Stimulated activated effector memory CD8-positive, alpha-beta T cell treated with anti-CD3 and anti-CD28 coated beads, Interleukin-12 subunit alpha, Interleukin-12 subunit beta, amount 100 ng/mL, for 72 hours (primary cell): Measurements from ENCODE around the gene CPS1.

ENCODE experiments used
- ATAC-seq: fragments of 150-1000 bp; cut with Tn5 transposase; 2 replicates; pipeline ENCODE4 v1.10.0; 2021
- DNase-seq, 2 donors: peaks; one replicate each; pipeline ENCODE4 v3.0.0; 2021 to 2022; ENCODE audit warnings: low spot score in 2 of 2
- H3K27ac Mint-ChIP-seq: one replicate; pipeline ENCODE4 v1.8.0; 2022; ENCODE audit warnings: mild to moderate bottlenecking, mixed read lengths
- H3K36me3 Mint-ChIP-seq: one replicate; pipeline ENCODE4 v1.8.0; 2022; ENCODE audit warnings: mild to moderate bottlenecking, mixed read lengths
- H3K4me1 Mint-ChIP-seq: one replicate; pipeline ENCODE4 v1.8.0; 2022; ENCODE audit warnings: mixed read lengths
- H3K4me3 Mint-ChIP-seq: one replicate; pipeline ENCODE4 v1.8.0; 2022; ENCODE audit warnings: mild to moderate bottlenecking, mixed read lengths
- H3K9me3 Mint-ChIP-seq: one replicate; pipeline ENCODE4 v1.8.0; 2022; ENCODE audit warnings: mixed read lengths

The CPS1 gene

GRCh38 chr2:210663631-210664089 lies 107.3 kb downstream of the CPS1 start:
- Mint-ChIP-seq H3K9me3 (peaks cover 8% of the 10 kb centered on the region), H3K36me3 (no peaks in the 10 kb centered on the region), H3K4me1 (no peaks in the 10 kb centered on the region), H3K27ac (no peak overlapping the region), H3K4me3 (no peak overlapping the region)
- DNase-seq (no peak), ATAC-seq (no peak)

GRCh38 chr2:210667711-210668110 lies 111.3 kb downstream of the CPS1 start:
- ATAC-seq (no peak), DNase-seq (no peak)
- H3K27ac Mint-ChIP-seq = no peak overlapping the region
- no peak overlapping the region for H3K4me3 Mint-ChIP-seq
- H3K36me3 Mint-ChIP-seq = no peaks in the 10 kb centered on the region
- no peaks in the 10 kb centered on the region for H3K4me1 Mint-ChIP-seq
- H3K9me3 Mint-ChIP-seq = no peaks in the 10 kb centered on the region

- ATAC-seq (no peak), DNase-seq (no peak)
- no peak overlapping the region for H3K4me3 Mint-ChIP-seq
- H3K36me3 Mint-ChIP-seq = no peaks in the 10 kb centered on the region
- H3K27ac Mint-ChIP-seq = no peak overlapping the region
- H3K4me1 Mint-ChIP-seq = no peaks in the 10 kb centered on the region
- H3K9me3 Mint-ChIP-seq = no peaks in the 10 kb centered on the region
Observed at GRCh38 chr2:210671065-210671464, 114.7 kb downstream of the CPS1 start.

- ATAC-seq (no peak), DNase-seq (no peak)
- no peak overlapping the region for H3K4me3 Mint-ChIP-seq
Observed at GRCh38 chr2:210673117-210673516, 116.7 kb downstream of the CPS1 start.

GRCh38 chr2:210676067-210676466 lies 119.7 kb downstream of the CPS1 start:
- DNase-seq (no peak), ATAC-seq (no peak)
- Mint-ChIP-seq H3K36me3 (no peaks in the 10 kb centered on the region), H3K9me3 (no peaks in the 10 kb centered on the region), H3K27ac (no peak overlapping the region), H3K4me3 (no peak overlapping the region), H3K4me1 (no peaks in the 10 kb centered on the region)

More at GRCh38 chr2:210673117-210673516, 116.7 kb downstream of the CPS1 start:
- H3K4me1 Mint-ChIP-seq = no peaks in the 10 kb centered on the region
- no peak overlapping the region for H3K27ac Mint-ChIP-seq
- H3K9me3 Mint-ChIP-seq = no peaks in the 10 kb centered on the region
- H3K36me3 Mint-ChIP-seq = no peaks in the 10 kb centered on the region

- ATAC-seq = no peak
Observed at GRCh38 chr2:210681491-210681890, 125.1 kb downstream of the CPS1 start.

GRCh38 chr2:210686401-210686800 lies 130.0 kb downstream of the CPS1 start:
- no peaks in the 10 kb centered on the region for H3K36me3 Mint-ChIP-seq
- H3K27ac Mint-ChIP-seq = no peak overlapping the region
- ATAC-seq (no peak), DNase-seq (no peak)
- H3K4me1 Mint-ChIP-seq = no peaks in the 10 kb centered on the region
- H3K9me3 Mint-ChIP-seq = peaks cover 9% of the 10 kb centered on the region
- H3K4me3 Mint-ChIP-seq = no peak overlapping the region

More at GRCh38 chr2:210681491-210681890, 125.1 kb downstream of the CPS1 start:
- no peaks in the 10 kb centered on the region for H3K36me3 Mint-ChIP-seq
- no peak overlapping the region for H3K4me3 Mint-ChIP-seq
- peaks cover 8% of the 10 kb centered on the region for H3K9me3 Mint-ChIP-seq
- no peak overlapping the region for H3K27ac Mint-ChIP-seq
- DNase-seq = no peak
- H3K4me1 Mint-ChIP-seq = no peaks in the 10 kb centered on the region

- peaks cover 11% of the 10 kb centered on the region for H3K9me3 Mint-ChIP-seq
- H3K4me3 Mint-ChIP-seq = no peak overlapping the region
- no peak overlapping the region for H3K27ac Mint-ChIP-seq
- DNase-seq = no peak
- ATAC-seq = no peak
- H3K36me3 Mint-ChIP-seq = no peaks in the 10 kb centered on the region
- H3K4me1 Mint-ChIP-seq = no peaks in the 10 kb centered on the region
Observed at GRCh38 chr2:210687786-210688470, 131.5 kb downstream of the CPS1 start.

GRCh38 chr2:210707900-210708299 lies 151.5 kb downstream of the CPS1 start:
- ATAC-seq = no peak
- no peaks in the 10 kb centered on the region for H3K4me1 Mint-ChIP-seq
- H3K9me3 Mint-ChIP-seq = no peaks in the 10 kb centered on the region
- DNase-seq = no peak
- no peaks in the 10 kb centered on the region for H3K36me3 Mint-ChIP-seq
- no peak overlapping the region for H3K27ac Mint-ChIP-seq
- no peak overlapping the region for H3K4me3 Mint-ChIP-seq

GRCh38 chr2:210713122-210713521 lies 156.7 kb downstream of the CPS1 start:
- no peak overlapping the region for H3K27ac Mint-ChIP-seq
- DNase-seq = no peak
- no peaks in the 10 kb centered on the region for H3K36me3 Mint-ChIP-seq
- no peaks in the 10 kb centered on the region for H3K4me1 Mint-ChIP-seq
- H3K9me3 Mint-ChIP-seq = peaks cover 3% of the 10 kb centered on the region
- no peak overlapping the region for H3K4me3 Mint-ChIP-seq
- ATAC-seq = peak; percentile 8

- no peaks in the 10 kb centered on the region for H3K4me1 Mint-ChIP-seq
- H3K27ac Mint-ChIP-seq = no peak overlapping the region
- no peaks in the 10 kb centered on the region for H3K36me3 Mint-ChIP-seq
- DNase-seq = no peak
- no peak for ATAC-seq
- no peak overlapping the region for H3K4me3 Mint-ChIP-seq
- H3K9me3 Mint-ChIP-seq = peaks cover 3% of the 10 kb centered on the region
Observed at GRCh38 chr2:210715560-210716082, 159.2 kb downstream of the CPS1 start.

GRCh38 chr2:210718503-210718902 lies 162.1 kb downstream of the CPS1 start:
- ATAC-seq = no peak
- DNase-seq = no peak
- Mint-ChIP-seq H3K9me3 (peaks cover 3% of the 10 kb centered on the region), H3K27ac (no peak overlapping the region), H3K4me1 (no peaks in the 10 kb centered on the region), H3K4me3 (no peak overlapping the region), H3K36me3 (no peaks in the 10 kb centered on the region)

- ATAC-seq (no peak), DNase-seq (no peak)
- Mint-ChIP-seq H3K27ac (no peak overlapping the region), H3K9me3 (no peaks in the 10 kb centered on the region), H3K36me3 (no peaks in the 10 kb centered on the region), H3K4me1 (no peaks in the 10 kb centered on the region), H3K4me3 (no peak overlapping the region)
Observed at GRCh38 chr2:210722092-210722491, 165.7 kb downstream of the CPS1 start.

- Mint-ChIP-seq H3K4me3 (no peak overlapping the region), H3K4me1 (no peaks in the 10 kb centered on the region), H3K36me3 (no peaks in the 10 kb centered on the region), H3K9me3 (no peaks in the 10 kb centered on the region), H3K27ac (no peak overlapping the region)
- DNase-seq (no peak), ATAC-seq (no peak)
Observed at GRCh38 chr2:210727549-210727948, 171.2 kb downstream of the CPS1 start.
